Measurements from ENCODE around the gene ZIC2. TPM values are rescaled to one million over a fixed set of nuclear protein-coding genes. Genes with fewer than 3 reads are reported as not detected.

Gene ZIC2
- total RNA-seq, 1 experiment from 2014 or later, result 13.6 TPM

- peaks cover 8% of the 10 kb centered on the region; the same call in 1 of the 2 replicates for H3F3A ChIP-seq (ENCODE audit: insufficient read depth, low read depth)
- H3K4me1 ChIP-seq (replicated peaks; ENCODE audit: insufficient read depth), result peaks cover 9% of the 10 kb centered on the region
- ChIA-PET POLR2A (ENCODE audit: unreplicated experiment) (no interaction called here), CTCF (no interaction called here)
- 0 out of 2 replicates have a peak, but pooled peaks cover 8% of the 10 kb centered on the region for H3K36me3 ChIP-seq (ENCODE audit: low read depth)
- H4K20me1 ChIP-seq (ENCODE audit: insufficient read depth), result peaks cover 7% of the 10 kb centered on the region; the same call in 1 of the 2 replicates
- H3K27me3 ChIP-seq (ENCODE audit: insufficient read depth, low read depth), result no peaks in the 10 kb centered on the region
- no peak overlapping the region for H3K27ac ChIP-seq
- TF ChIP-seq EZH2 (IDR thresholded peaks at IDR 0.05; ENCODE audit: low read depth), result no peak
- TF ChIP-seq, protein P1, sequence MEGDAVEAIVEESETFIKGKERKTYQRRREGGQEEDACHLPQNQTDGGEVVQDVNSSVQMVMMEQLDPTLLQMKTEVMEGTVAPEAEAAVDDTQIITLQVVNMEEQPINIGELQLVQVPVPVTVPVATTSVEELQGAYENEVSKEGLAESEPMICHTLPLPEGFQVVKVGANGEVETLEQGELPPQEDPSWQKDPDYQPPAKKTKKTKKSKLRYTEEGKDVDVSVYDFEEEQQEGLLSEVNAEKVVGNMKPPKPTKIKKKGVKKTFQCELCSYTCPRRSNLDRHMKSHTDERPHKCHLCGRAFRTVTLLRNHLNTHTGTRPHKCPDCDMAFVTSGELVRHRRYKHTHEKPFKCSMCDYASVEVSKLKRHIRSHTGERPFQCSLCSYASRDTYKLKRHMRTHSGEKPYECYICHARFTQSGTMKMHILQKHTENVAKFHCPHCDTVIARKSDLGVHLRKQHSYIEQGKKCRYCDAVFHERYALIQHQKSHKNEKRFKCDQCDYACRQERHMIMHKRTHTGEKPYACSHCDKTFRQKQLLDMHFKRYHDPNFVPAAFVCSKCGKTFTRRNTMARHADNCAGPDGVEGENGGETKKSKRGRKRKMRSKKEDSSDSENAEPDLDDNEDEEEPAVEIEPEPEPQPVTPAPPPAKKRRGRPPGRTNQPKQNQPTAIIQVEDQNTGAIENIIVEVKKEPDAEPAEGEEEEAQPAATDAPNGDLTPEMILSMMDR (conservative IDR thresholded peaks at IDR 0.05), result no peak
- H3K9me3 ChIP-seq (ENCODE audit: insufficient read depth, low read depth), result no peaks in the 10 kb centered on the region
- no peak overlapping the region for H2AFZ ChIP-seq
- H3K9me2 ChIP-seq (ENCODE audit: insufficient read depth), result no peaks in the 10 kb centered on the region
- no TSS peak for BruUV-seq (replicated peaks)
- intact Hi-C loops (cut with micrococcal nuclease; ENCODE audit: unreplicated experiment), result loop anchor here (10.0 kb wide), 1 partner anchor 528 kb away; no protein-coding TSS in a partner anchor
- H3K79me2 ChIP-seq (ENCODE audit: low read depth), result peaks cover 28% of the 10 kb centered on the region
- no peak overlapping the region for H3K4me3 ChIP-seq
- no peak overlapping the region for H3K4me2 ChIP-seq
- no peak for DNase-seq
These were observed 5.2 kb downstream of the ZIC2 start for GRCh38 chr13:99986741-99987140.

- no peak overlapping the region for H3K4me2 ChIP-seq
- H3K27ac ChIP-seq, result no peak overlapping the region
- peaks cover 7% of the 10 kb centered on the region; the same call in 1 of the 2 replicates for H4K20me1 ChIP-seq (ENCODE audit: insufficient read depth)
- no peak overlapping the region for H2AFZ ChIP-seq
- no peak for TF ChIP-seq EZH2 (IDR thresholded peaks at IDR 0.05; ENCODE audit: low read depth)
- TF ChIP-seq, protein P1 (conservative IDR thresholded peaks at IDR 0.05), result no peak
- H3K9me2 ChIP-seq (ENCODE audit: insufficient read depth), result no peaks in the 10 kb centered on the region
- POLR2A ChIA-PET (ENCODE audit: unreplicated experiment), result no interaction called here
- no peak overlapping the region for H3K4me3 ChIP-seq
- no TSS peak for BruUV-seq (replicated peaks)
- peaks cover 9% of the 10 kb centered on the region for H3K4me1 ChIP-seq (replicated peaks; ENCODE audit: insufficient read depth)
- no peaks in the 10 kb centered on the region for H3K27me3 ChIP-seq (ENCODE audit: insufficient read depth, low read depth)
- DNase-seq, result no peak
- intact Hi-C loops (cut with micrococcal nuclease; ENCODE audit: unreplicated experiment), result loop anchor here (10.0 kb wide), 1 partner anchor 527 kb away; no protein-coding TSS in a partner anchor
- 0 out of 2 replicates have a peak, but pooled peaks cover 8% of the 10 kb centered on the region for H3K36me3 ChIP-seq (ENCODE audit: low read depth)
- no peaks in the 10 kb centered on the region for H3K9me3 ChIP-seq (ENCODE audit: insufficient read depth, low read depth)
- H3F3A ChIP-seq (ENCODE audit: insufficient read depth, low read depth), result peaks cover 8% of the 10 kb centered on the region; the same call in 1 of the 2 replicates
- peaks cover 28% of the 10 kb centered on the region for H3K79me2 ChIP-seq (ENCODE audit: low read depth)
- CTCF ChIA-PET, result no interaction called here
These were observed 5.8 kb downstream of the ZIC2 start for GRCh38 chr13:99987154-99988019.

GRCh38 chr13:99988529-99989275 lies 7.1 kb downstream of the ZIC2 start:
- no TSS peak for BruUV-seq (replicated peaks)
- ChIA-PET CTCF (no interaction called here), POLR2A (ENCODE audit: unreplicated experiment) (no interaction called here)
- TF ChIP-seq, protein P1 (conservative IDR thresholded peaks at IDR 0.05), result no peak
- no peak for TF ChIP-seq EZH2 (IDR thresholded peaks at IDR 0.05; ENCODE audit: low read depth)
- intact Hi-C loops (cut with micrococcal nuclease; ENCODE audit: unreplicated experiment), result loop anchor here (10.0 kb wide), 1 partner anchor 526 kb away; no protein-coding TSS in a partner anchor
- H2AFZ ChIP-seq, result no peak overlapping the region
- 0 out of 2 replicates have a peak, but pooled peaks cover 8% of the 10 kb centered on the region for H3K36me3 ChIP-seq (ENCODE audit: low read depth)
- H3K4me1 ChIP-seq (replicated peaks; ENCODE audit: insufficient read depth), result peaks cover 20% of the 10 kb centered on the region
- H3K9me3 ChIP-seq (ENCODE audit: insufficient read depth, low read depth), result no peaks in the 10 kb centered on the region
- H4K20me1 ChIP-seq (ENCODE audit: insufficient read depth), result peaks cover 7% of the 10 kb centered on the region; the same call in 1 of the 2 replicates
- H3K9me2 ChIP-seq (ENCODE audit: insufficient read depth), result no peaks in the 10 kb centered on the region
- peaks cover 8% of the 10 kb centered on the region; the same call in 1 of the 2 replicates for H3F3A ChIP-seq (ENCODE audit: insufficient read depth, low read depth)
- H3K27ac ChIP-seq, result no peak overlapping the region
- H3K79me2 ChIP-seq (ENCODE audit: low read depth), result peaks cover 15% of the 10 kb centered on the region
- H3K4me3 ChIP-seq, result no peak overlapping the region
- DNase-seq, result no peak
- H3K27me3 ChIP-seq (ENCODE audit: insufficient read depth, low read depth), result no peaks in the 10 kb centered on the region
- no peak overlapping the region for H3K4me2 ChIP-seq

Data from PC-9 (cell line).